ENCODE data around the gene TMEM150C. TPM values are rescaled to one million over a fixed set of nuclear protein-coding genes. Genes with fewer than 3 reads are reported as not detected.

TMEM150C gene
- total RNA-seq, 1 donor from 2014 or later = 0.95 TPM

DNA sequence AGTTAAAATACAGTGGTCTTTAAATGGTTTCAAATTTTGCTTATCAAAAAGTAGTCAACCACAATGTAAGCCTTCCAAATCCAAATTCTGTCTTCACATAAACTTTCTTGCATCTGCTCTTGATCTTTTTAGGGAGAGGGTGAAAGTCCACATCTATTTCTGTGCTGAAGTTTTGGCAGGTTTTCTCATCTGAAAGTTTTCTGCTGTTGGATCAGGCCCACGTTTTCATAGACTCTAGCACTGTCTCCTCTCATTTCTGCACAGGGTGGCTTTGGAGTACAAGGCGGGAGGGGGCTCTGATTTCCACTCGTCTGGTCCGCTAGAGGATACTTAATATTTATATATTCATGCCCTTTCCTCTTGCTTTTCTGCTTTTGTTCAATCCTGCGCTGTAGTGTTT is 18.1 kb upstream of the TMEM150C start:
- Mint-ChIP-seq H3K27ac (ENCODE audit: unreplicated experiment) (no peak overlapping the region), H3K27me3 (ENCODE audit: low read depth, unreplicated experiment) (peaks cover under 1% of the 10 kb centered on the region), H3K4me1 (ENCODE audit: low read depth, unreplicated experiment) (no peaks in the 10 kb centered on the region), H3K9me3 (ENCODE audit: unreplicated experiment) (no peaks in the 10 kb centered on the region), H3K4me3 (ENCODE audit: unreplicated experiment) (no peak overlapping the region), H3K36me3 (ENCODE audit: low read depth, unreplicated experiment) (no peaks in the 10 kb centered on the region)
- H3K27me3 ChIP-seq (ENCODE audit: insufficient read depth, low read length) = peaks cover 2% of the 10 kb centered on the region
- no peaks in the 10 kb centered on the region for H3K36me3 ChIP-seq (ENCODE audit: insufficient read depth, low read length)
- no peaks in the 10 kb centered on the region for H3K4me1 ChIP-seq (ENCODE audit: insufficient read depth, low read length)
- no peak overlapping the region for H3K9ac ChIP-seq (ENCODE audit: low read length)
- no peak overlapping the region for H3K27ac ChIP-seq (ENCODE audit: low read depth, low read length)
- H4K20me1 ChIP-seq (ENCODE audit: insufficient read depth, low read length) = no peaks in the 10 kb centered on the region
- no peak overlapping the region for H3K4me3 ChIP-seq (ENCODE audit: insufficient read depth, low read depth, low read length)
- H3K9me3 ChIP-seq (ENCODE audit: insufficient read depth, low read depth, low read length) = no peaks in the 10 kb centered on the region
- H3K79me2 ChIP-seq (ENCODE audit: insufficient read depth, low read length) = no peaks in the 10 kb centered on the region
- DNase-seq (ENCODE audit: low read depth) = no peak
- FAIRE-seq = no peak
- H3K4me2 ChIP-seq (ENCODE audit: low read length) = no peak overlapping the region
- TF ChIP-seq EZH2 (IDR thresholded peaks at IDR 0.05; ENCODE audit: insufficient read depth, low read length) = no peak
- TF ChIP-seq CTCF (IDR thresholded peaks at IDR 0.05; ENCODE audit: insufficient read depth, low read depth, low read length) = no peak
- no peak overlapping the region for H2AFZ ChIP-seq (ENCODE audit: low read depth, low read length)

DNA sequence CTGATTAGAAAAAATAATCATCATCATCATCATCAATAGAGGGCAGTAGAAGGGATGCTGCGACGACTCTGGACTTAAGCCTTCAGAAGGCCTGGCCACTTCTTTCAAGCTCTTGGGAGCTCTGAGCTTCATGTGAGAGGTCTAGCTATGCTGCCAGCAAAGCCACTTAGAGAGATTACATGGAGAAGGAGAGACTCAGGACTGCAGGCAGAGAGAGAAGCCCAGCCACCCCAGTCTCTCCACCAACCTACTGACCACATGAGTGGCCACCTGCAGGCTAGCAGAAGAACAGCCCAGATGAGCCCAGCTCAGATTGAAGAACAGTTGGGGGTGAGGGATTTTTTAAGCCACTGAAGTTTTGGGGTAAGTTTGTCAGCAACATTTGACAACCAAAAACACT is 17.1 kb upstream of the TMEM150C start:
- Histone ChIP-seq H3K4me1 (ENCODE audit: insufficient read depth, low read length) (no peaks in the 10 kb centered on the region), H3K4me3 (ENCODE audit: insufficient read depth, low read depth, low read length) (no peak overlapping the region), H3K4me2 (ENCODE audit: low read length) (no peak overlapping the region), H3K9me3 (ENCODE audit: insufficient read depth, low read depth, low read length) (no peaks in the 10 kb centered on the region), H3K27me3 (ENCODE audit: insufficient read depth, low read length) (no peaks in the 10 kb centered on the region), H2AFZ (ENCODE audit: low read depth, low read length) (no peak overlapping the region), H4K20me1 (ENCODE audit: insufficient read depth, low read length) (no peaks in the 10 kb centered on the region), H3K79me2 (ENCODE audit: insufficient read depth, low read length) (no peaks in the 10 kb centered on the region), H3K9ac (ENCODE audit: low read length) (no peak overlapping the region), H3K36me3 (ENCODE audit: insufficient read depth, low read length) (no peaks in the 10 kb centered on the region), H3K27ac (ENCODE audit: low read depth, low read length) (no peak overlapping the region)
- Mint-ChIP-seq H3K9me3 (ENCODE audit: unreplicated experiment) (no peaks in the 10 kb centered on the region), H3K4me1 (ENCODE audit: low read depth, unreplicated experiment) (no peaks in the 10 kb centered on the region), H3K4me3 (ENCODE audit: unreplicated experiment) (no peak overlapping the region), H3K36me3 (ENCODE audit: low read depth, unreplicated experiment) (no peaks in the 10 kb centered on the region), H3K27ac (ENCODE audit: unreplicated experiment) (no peak overlapping the region), H3K27me3 (ENCODE audit: low read depth, unreplicated experiment) (no peaks in the 10 kb centered on the region)
- FAIRE-seq (no peak), DNase-seq (ENCODE audit: low read depth) (no peak)
- TF ChIP-seq CTCF (IDR thresholded peaks at IDR 0.05; ENCODE audit: insufficient read depth, low read depth, low read length) (no peak), EZH2 (IDR thresholded peaks at IDR 0.05; ENCODE audit: insufficient read depth, low read length) (no peak)

DNA sequence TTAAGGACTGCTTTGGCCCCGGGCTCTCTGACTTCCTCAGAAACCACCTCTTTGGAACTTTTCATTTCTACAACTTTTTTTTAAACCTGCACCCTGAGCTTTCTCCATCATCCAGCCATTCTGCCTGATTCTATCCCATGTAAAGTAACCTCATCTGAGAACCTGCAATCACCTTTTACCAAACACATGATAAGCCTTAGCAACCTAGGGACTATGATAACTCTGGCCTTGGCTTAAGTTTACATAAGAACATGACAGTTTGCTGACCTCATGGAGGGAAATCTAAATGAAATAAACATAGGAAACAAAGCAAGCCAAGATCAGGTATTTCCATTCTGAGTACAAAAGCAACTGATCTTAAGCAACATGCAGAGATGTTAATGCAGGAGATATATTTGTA is 15.7 kb upstream of the TMEM150C start:
- no peaks in the 10 kb centered on the region for H4K20me1 ChIP-seq (ENCODE audit: insufficient read depth, low read length)
- H3K9ac ChIP-seq (ENCODE audit: low read length) = no peak overlapping the region
- DNase-seq (ENCODE audit: low read depth) (no peak), FAIRE-seq (no peak)
- no peak for TF ChIP-seq EZH2 (IDR thresholded peaks at IDR 0.05; ENCODE audit: insufficient read depth, low read length)
- no peak for TF ChIP-seq CTCF (IDR thresholded peaks at IDR 0.05; ENCODE audit: insufficient read depth, low read depth, low read length)
- no peaks in the 10 kb centered on the region for H3K9me3 ChIP-seq (ENCODE audit: insufficient read depth, low read depth, low read length)
- H3K36me3 Mint-ChIP-seq (ENCODE audit: low read depth, unreplicated experiment) = no peaks in the 10 kb centered on the region
- no peak overlapping the region for H3K27ac ChIP-seq (ENCODE audit: low read depth, low read length)
- H3K4me3 ChIP-seq (ENCODE audit: insufficient read depth, low read depth, low read length) = no peak overlapping the region
- no peaks in the 10 kb centered on the region for H3K27me3 ChIP-seq (ENCODE audit: insufficient read depth, low read length)
- no peak overlapping the region for H2AFZ ChIP-seq (ENCODE audit: low read depth, low read length)
- H3K4me3 Mint-ChIP-seq (ENCODE audit: unreplicated experiment) = no peak overlapping the region
- no peak overlapping the region for H3K4me2 ChIP-seq (ENCODE audit: low read length)
- H3K9me3 Mint-ChIP-seq (ENCODE audit: unreplicated experiment) = no peaks in the 10 kb centered on the region
- H3K27me3 Mint-ChIP-seq (ENCODE audit: low read depth, unreplicated experiment) = no peaks in the 10 kb centered on the region
- no peaks in the 10 kb centered on the region for H3K4me1 Mint-ChIP-seq (ENCODE audit: low read depth, unreplicated experiment)
- H3K79me2 ChIP-seq (ENCODE audit: insufficient read depth, low read length) = no peaks in the 10 kb centered on the region
- H3K36me3 ChIP-seq (ENCODE audit: insufficient read depth, low read length) = no peaks in the 10 kb centered on the region
- no peak overlapping the region for H3K27ac Mint-ChIP-seq (ENCODE audit: unreplicated experiment)
- no peaks in the 10 kb centered on the region for H3K4me1 ChIP-seq (ENCODE audit: insufficient read depth, low read length)
